Breast epithelium (tissue), 4 donors: ENCODE data around the gene PLEKHF1. TPM values are rescaled to one million over a fixed set of nuclear protein-coding genes. Genes with fewer than 3 reads are reported as not detected.
A peak's percentile ranks its signal among the peaks of the same experiment; 100 is the strongest.

ENCODE experiments used
- DNase-seq, 2 donors: peaks; one replicate each; pipeline ENCODE4 v3.0.0-alpha.2; 2019; ENCODE audit warnings: low spot score in 2 of 2
- H3K27ac ChIP-seq, 2 donors: fragments of 200-600 bp; sonication (generic) in 1 of 2; one replicate each; pipeline ENCODE4 v1.5.1; 2016 to 2019; ENCODE audit warnings: mild to moderate bottlenecking in 1 of 2
- H3K27me3 ChIP-seq, 2 donors: fragments of 200-600 bp; sonication (generic) in 1 of 2; one replicate each; pipeline versions ENCODE4 v1.5.1 to v1.6.0; 2017 to 2019; ENCODE audit warnings: control low read depth in 1 of 2, mild to moderate bottlenecking in 1 of 2
- H3K36me3 ChIP-seq: fragments of 200-600 bp; one replicate; pipeline ENCODE4 v1.5.1; 2019
- H3K4me1 ChIP-seq, 2 donors: fragments of 200-600 bp; sonication (generic); one replicate each; pipeline ENCODE4 v1.5.1; 2016 to 2019; ENCODE audit warnings: control low read depth in 1 of 2
- H3K4me3 ChIP-seq, 3 donors: fragments of 200-600 bp; sonication (generic); 1 replicate in 2 of 3; 2 replicates in 1 of 3; pipeline ENCODE4 v1.5.1; 2016 to 2019; ENCODE audit warnings: mild to moderate bottlenecking in 3 of 3, moderate library complexity in 2 of 3
- H3K9me3 ChIP-seq, 2 donors: fragments of 200-600 bp; sonication (generic) in 1 of 2; one replicate each; pipeline ENCODE4 v1.5.1; 2016 to 2019; ENCODE audit warnings: control low read depth in 1 of 2
- CTCF ChIP-seq, 3 donors: fragments of 450-650 bp; IDR thresholded peaks; one replicate each; pipeline ENCODE4 v1.5.1; 2016 to 2017; ENCODE audit warnings: antibody characterized with exemption in 3 of 3, mild to moderate bottlenecking in 3 of 3, moderate library complexity in 3 of 3
- POLR2A ChIP-seq: fragments of 450-650 bp; IDR thresholded peaks from one replicate; pipeline ENCODE4 v1.6.1; 2016; ENCODE audit warnings: antibody characterized with exemption, mild to moderate bottlenecking, moderate library complexity
- POLR2AphosphoS5 ChIP-seq, 3 donors: sonication (generic); formaldehyde crosslinking; IDR thresholded peaks; one replicate each; pipeline ENCODE4 v1.6.1; 2017; ENCODE audit warnings: antibody characterized with exemption in 3 of 3
- intact Hi-C: fragments of 100-400 bp; cut with DNase I; formaldehyde crosslinking; loops from one replicate; pipeline ENCODE4 v1.15.1; 2023; ENCODE audit warnings: low total_unique reads
- total RNA-seq, 3 donors: library from RNA; depleted of rRNA; stranded (reverse); fragments of >200 nt; gene quantifications; one replicate each; pipeline ENCODE4 v1.1.0, GENCODE V29; 2016

Gene PLEKHF1
- total RNA-seq, 3 donors from 2014 or later, result 29.8 to 71.4 (median 58.7) TPM

GRCh38 chr19:29715701-29716581, 50.7 kb downstream of the PLEKHF1 start:
- no peaks in the 10 kb centered on the region for H3K36me3 ChIP-seq
- TF ChIP-seq CTCF (IDR thresholded peaks at IDR 0.05) (no peak), POLR2A (no peak), POLR2AphosphoS5 (IDR thresholded peaks at IDR 0.05) (no peak)
- intact Hi-C loops, result no loop called here
- DNase-seq, result no peak
- no peaks in the 10 kb centered on the region for H3K27me3 ChIP-seq
- H3K4me1 ChIP-seq, result peaks cover 0 to 14% of the 10 kb centered on the region in 2 donors
- H3K27ac ChIP-seq, result peak overlapping the region; percentile 95 to 98
- peak overlapping the region; percentile 94 to 95 (median 95) for H3K4me3 ChIP-seq
- no peaks in the 10 kb centered on the region for H3K9me3 ChIP-seq

GRCh38 chr19:29717051-29717450, 51.8 kb downstream of the PLEKHF1 start:
- intact Hi-C loops, result no loop called here
- DNase-seq, result no peak
- H3K27ac ChIP-seq, result no peak overlapping the region
- H3K4me3 ChIP-seq, result no peak overlapping the region
- peaks cover 0 to 14% of the 10 kb centered on the region in 2 donors for H3K4me1 ChIP-seq
- TF ChIP-seq POLR2A (no peak), CTCF (IDR thresholded peaks at IDR 0.05) (no peak), POLR2AphosphoS5 (IDR thresholded peaks at IDR 0.05) (no peak)
- H3K36me3 ChIP-seq, result no peaks in the 10 kb centered on the region
- H3K9me3 ChIP-seq, result no peaks in the 10 kb centered on the region
- no peaks in the 10 kb centered on the region for H3K27me3 ChIP-seq

GRCh38 chr19:29724102-29724641, 58.9 kb downstream of the PLEKHF1 start:
- H3K4me1 ChIP-seq, result no peaks in the 10 kb centered on the region
- intact Hi-C loops, result no loop called here
- H3K36me3 ChIP-seq, result no peaks in the 10 kb centered on the region
- H3K9me3 ChIP-seq, result no peaks in the 10 kb centered on the region
- no peak for DNase-seq
- H3K27me3 ChIP-seq, result peaks cover 0 to 43% of the 10 kb centered on the region in 2 donors
- no peak overlapping the region for H3K27ac ChIP-seq
- peak overlapping the region in 2 of 3 donors; percentile 32 to 45 for H3K4me3 ChIP-seq
- TF ChIP-seq POLR2A (no peak), CTCF (IDR thresholded peaks at IDR 0.05) (no peak), POLR2AphosphoS5 (IDR thresholded peaks at IDR 0.05) (no peak)

GRCh38 chr19:29724746-29725145, 59.5 kb downstream of the PLEKHF1 start:
- H3K4me3 ChIP-seq, result no peak overlapping the region
- intact Hi-C loops, result no loop called here
- H3K27me3 ChIP-seq, result peaks cover 0 to 44% of the 10 kb centered on the region in 2 donors
- no peaks in the 10 kb centered on the region for H3K36me3 ChIP-seq
- H3K27ac ChIP-seq, result no peak overlapping the region
- no peaks in the 10 kb centered on the region for H3K9me3 ChIP-seq
- DNase-seq, result no peak
- TF ChIP-seq POLR2AphosphoS5 (IDR thresholded peaks at IDR 0.05), result no peak
- TF ChIP-seq POLR2A, result no peak
- no peak for TF ChIP-seq CTCF (IDR thresholded peaks at IDR 0.05)
- no peaks in the 10 kb centered on the region for H3K4me1 ChIP-seq

Other genes with a start within 250 kb of the PLEKHF1 start
- gene VSTM2B, start 139.5 kb upstream of the PLEKHF1 start, total RNA-seq, result not detected
- 10 to 100 TPM; 52.1 to 63.7 (median 58.7) TPM for gene POP4, start 59.2 kb upstream of the PLEKHF1 start, total RNA-seq
- 100 to 1,000 TPM in 1 of 3 donors, 10 to 100 TPM in 2; 42.7 to 230 (median 53.7) TPM for gene C19orf12, start 49.8 kb downstream of the PLEKHF1 start, total RNA-seq
- 1 to 10 TPM in 2 of 3 donors, under 1 TPM in 1; 0.33 to 2.1 (median 1.5) TPM for gene CCNE1, start 146.5 kb downstream of the PLEKHF1 start, total RNA-seq